H1 (cell line): ENCODE results near the gene MBNL1. TPM values are rescaled to one million over a fixed set of nuclear protein-coding genes. Genes with fewer than 3 reads are reported as not detected.

Experiments
- CTCF ChIA-PET: fragments of 300-600 bp; sonication (Branson Sonifier 250); formaldehyde crosslinking; loops from one replicate; lab custom pipeline; 2021; ENCODE audit not compliant: partially characterized antibody; lab: Charles Lee
- POLR2A ChIA-PET: fragments of 300-600 bp; sonication (Branson Sonifier 250); formaldehyde crosslinking; loops from one replicate; lab custom pipeline; 2021; ENCODE audit warnings: inconsistent platforms; ENCODE audit not compliant: partially characterized antibody; lab: Charles Lee
- DNase-seq, 2 experiments: peaks; one replicate each; pipeline versions ENCODE4 v3.0.0 to v3.0.0-alpha.2; 2010 to 2022; ENCODE audit warnings: low spot score in 2 of 2, low read depth in 1 of 2, mixed read lengths in 1 of 2
- FAIRE-seq: peaks from 2 replicates; lab custom pipeline; 2011; peaks lifted over from hg19 to GRCh38; lab: Jason Lieb, UNC
- H2AFZ ChIP-seq: 2 replicates; pipeline ENCODE4 v1.8.1; 2012; ENCODE audit warnings: low read length, inconsistent platforms
- H2AK5ac ChIP-seq: 2 replicates; pipeline ENCODE4 v1.6.1; 2013; ENCODE audit warnings: low read depth, low read length
- H2BK120ac ChIP-seq: replicated peaks from 2 replicates; pipeline ENCODE3; 2013; ENCODE audit warnings: low read depth, low read length, inconsistent platforms
- H2BK12ac ChIP-seq: 2 replicates; pipeline ENCODE4 v1.6.1; 2013; ENCODE audit warnings: low read depth, low read length
- H2BK15ac ChIP-seq: 2 replicates; pipeline ENCODE4 v1.6.1; 2013; ENCODE audit warnings: low read length
- H2BK20ac ChIP-seq: 2 replicates; pipeline ENCODE4 v1.6.1; 2013; ENCODE audit warnings: low read length
- H2BK5ac ChIP-seq: 2 replicates; pipeline ENCODE4 v1.6.1; 2013; ENCODE audit warnings: low read depth, low read length
- H3K14ac ChIP-seq: 2 replicates; pipeline ENCODE4 v1.6.1; 2013; ENCODE audit warnings: inconsistent platforms; ENCODE audit not compliant: insufficient read length
- H3K18ac ChIP-seq: 2 replicates; pipeline ENCODE4 v1.6.1; 2013; ENCODE audit warnings: low read length; ENCODE audit errors: extremely low read depth
- H3K23ac ChIP-seq: 2 replicates; pipeline ENCODE4 v1.6.1; 2013; ENCODE audit warnings: inconsistent platforms; ENCODE audit not compliant: insufficient read length
- H3K23me2 ChIP-seq: 2 replicates; pipeline ENCODE4 v1.6.1; 2013; ENCODE audit warnings: low read depth, low read length
- H3K27ac ChIP-seq: 2 replicates; pipeline ENCODE4 v1.6.1; 2011; ENCODE audit warnings: low read depth, low read length, inconsistent platforms
- H3K27me3 ChIP-seq, 4 experiments: replicated peaks in 1 of 4; 1 replicate in 1 of 4; 2 replicates in 3 of 4; pipeline versions ENCODE4 v1.6.1 to v1.8.1; 2011 to 2013; ENCODE audit warnings: low read length in 3 of 4, mild to moderate bottlenecking in 3 of 4, inconsistent platforms in 2 of 4, mixed read lengths in 2 of 4, moderate library complexity in 1 of 4; ENCODE audit not compliant: control insufficient read depth in 3 of 4, insufficient read depth in 3 of 4; ENCODE audit errors: extremely low read depth in 1 of 4
- H3K36me3 ChIP-seq, 4 experiments: 2 replicates each; pipeline versions ENCODE4 v1.6.1 to v1.8.1; 2011 to 2013; ENCODE audit warnings: mild to moderate bottlenecking in 4 of 4, low read length in 3 of 4, moderate library complexity in 2 of 4, control low read depth in 1 of 4, inconsistent platforms in 1 of 4; ENCODE audit not compliant: insufficient read depth in 4 of 4, control insufficient read depth in 2 of 4
- H3K4ac ChIP-seq: replicated peaks from 2 replicates; pipeline ENCODE3; 2013; ENCODE audit warnings: low read length, low read depth, mixed read lengths, inconsistent platforms; ENCODE audit not compliant: insufficient read length
- H3K4me1 ChIP-seq, 4 experiments: replicated peaks in 1 of 4; 1 replicate in 1 of 4; 2 replicates in 3 of 4; pipeline versions ENCODE4 v1.6.1 to v1.8.1; 2011 to 2013; ENCODE audit warnings: low read length in 3 of 4, inconsistent platforms in 2 of 4, mixed read lengths in 1 of 4; ENCODE audit not compliant: insufficient read depth in 4 of 4, control insufficient read depth in 3 of 4
- H3K4me2 ChIP-seq, 2 experiments: 2 replicates each; pipeline versions ENCODE4 v1.6.1 to v1.8.1; 2011 to 2013; ENCODE audit warnings: low read depth in 2 of 2, low read length in 2 of 2, control low read depth in 1 of 2, inconsistent platforms in 1 of 2, mild to moderate bottlenecking in 1 of 2; ENCODE audit not compliant: insufficient read depth in 1 of 2
- H3K4me3 ChIP-seq, 4 experiments: fragments of 200-600, 300-600 bp in 1 of 4; sonication (generic), shearing (Covaris generic), sonication (Bioruptor Twin) in 1 of 4; 2 replicates each; pipeline versions ENCODE4 v1.5.1 to v1.8.1; 2011 to 2016; ENCODE audit warnings: low read length in 4 of 4, low read depth in 3 of 4, control low read depth in 2 of 4, inconsistent platforms in 2 of 4, mild to moderate bottlenecking in 2 of 4, mixed read lengths in 1 of 4, moderate library complexity in 1 of 4; ENCODE audit not compliant: insufficient read depth in 2 of 4; ENCODE audit errors: extremely low read depth in 1 of 4
- H3K56ac ChIP-seq: replicated peaks from 2 replicates; pipeline ENCODE3; 2013; ENCODE audit warnings: low read depth, mild to moderate bottlenecking, mixed read lengths, low read length, inconsistent platforms; ENCODE audit not compliant: insufficient read length
- H3K79me1 ChIP-seq: 2 replicates; pipeline ENCODE4 v1.6.1; 2013; ENCODE audit warnings: low read depth, low read length, control low read depth
- H3K79me2 ChIP-seq, 2 experiments: 2 replicates each; pipeline versions ENCODE4 v1.6.1 to v1.8.1; 2012 to 2013; ENCODE audit warnings: low read length in 2 of 2, mild to moderate bottlenecking in 2 of 2, inconsistent platforms in 1 of 2; ENCODE audit not compliant: insufficient read depth in 2 of 2, control insufficient read depth in 1 of 2
- H3K9ac ChIP-seq, 4 experiments: replicated peaks in 1 of 4; 1 replicate in 1 of 4; 2 replicates in 3 of 4; pipeline versions ENCODE4 v1.6.1 to v1.8.1; 2011 to 2013; ENCODE audit warnings: low read depth in 3 of 4, low read length in 3 of 4, control low read depth in 2 of 4, mild to moderate bottlenecking in 2 of 4, moderate library complexity in 2 of 4, inconsistent platforms in 1 of 4; ENCODE audit errors: extremely low read depth in 1 of 4
- H3K9me3 ChIP-seq, 2 experiments: 2 replicates each; pipeline versions ENCODE4 v1.6.1 to v1.8.1; 2012 to 2013; ENCODE audit warnings: mild to moderate bottlenecking in 2 of 2, moderate library complexity in 2 of 2, control low read depth in 1 of 2, inconsistent platforms in 1 of 2, low read depth in 1 of 2, low read length in 1 of 2, mixed read lengths in 1 of 2; ENCODE audit not compliant: insufficient read depth in 2 of 2
- H4K20me1 ChIP-seq, 2 experiments: replicated peaks in 1 of 2; 2 replicates each; pipeline versions ENCODE3 to v1.8.1; 2011 to 2013; ENCODE audit warnings: inconsistent platforms in 2 of 2, low read length in 2 of 2, mild to moderate bottlenecking in 1 of 2; ENCODE audit not compliant: insufficient read depth in 2 of 2, control insufficient read depth in 1 of 2
- H4K5ac ChIP-seq: 2 replicates; pipeline ENCODE4 v1.6.1; 2013; ENCODE audit warnings: low read length, low read depth, mixed read lengths, inconsistent platforms; ENCODE audit not compliant: insufficient read length
- H4K8ac ChIP-seq: 2 replicates; pipeline ENCODE4 v1.8.0; 2013; ENCODE audit warnings: mild to moderate bottlenecking, moderate library complexity, low read length, inconsistent platforms; ENCODE audit not compliant: insufficient read depth; ENCODE audit errors: extremely low read depth
- H4K91ac ChIP-seq: replicated peaks from 2 replicates; pipeline ENCODE3; 2013; ENCODE audit warnings: low read length, mixed read lengths, inconsistent platforms; ENCODE audit not compliant: insufficient read length
- CTBP2 ChIP-seq: IDR thresholded peaks from 2 replicates; pipeline ENCODE4 v1.7.0; 2011; ENCODE audit warnings: borderline replicate concordance, mild to moderate bottlenecking, moderate library complexity, mixed read lengths, low read length; ENCODE audit not compliant: insufficient read depth, insufficient read length
- KDM5A ChIP-seq: fragments of 200-600 bp; IDR thresholded peaks from 2 replicates; pipeline ENCODE4 v1.7.1; 2012; ENCODE audit warnings: mild to moderate bottlenecking, low read length, inconsistent platforms, mixed read lengths
- PHF8 ChIP-seq: fragments of 200-600 bp; sonication (generic); conservative IDR thresholded peaks from 2 replicates; pipeline ENCODE4 v1.7.1; 2012; ENCODE audit warnings: low read depth, mild to moderate bottlenecking, inconsistent platforms, low read length, moderate library complexity
- POU5F1 ChIP-seq: IDR thresholded peaks from 2 replicates; pipeline ENCODE4 v1.6.1; 2011; ENCODE audit warnings: low read depth, mild to moderate bottlenecking, low read length, moderate library complexity
- RFX5 ChIP-seq: IDR thresholded peaks from 2 replicates; pipeline ENCODE4 v1.6.1; 2011; ENCODE audit warnings: low read depth, low read length, improper control_type of control experiment, borderline replicate concordance
- SRF ChIP-seq: IDR thresholded peaks from 2 replicates; pipeline ENCODE4 v1.6.1; 2011; ENCODE audit warnings: mild to moderate bottlenecking, low read depth, low read length, moderate library complexity
- WGBS, 2 experiments: shearing (Covaris generic) in 1 of 2; methylation state at CpG; one replicate each; pipeline versions ENCODE4 v1.1.6 to v1.1.7; 2013 to 2015; ENCODE audit warnings: low lambda C conversion rate in 2 of 2, mixed read lengths in 2 of 2, inconsistent platforms in 1 of 2, low coverage in 1 of 2, missing lambda C conversion rate in 1 of 2; ENCODE audit not compliant: insufficient replicate concordance in 2 of 2, insufficient coverage in 1 of 2, insufficient read length in 1 of 2; ENCODE audit errors: extremely low coverage in 1 of 2, missing lambda C conversion rate in 1 of 2; 5-methylcytosine and 5-hydroxymethylcytosine counted together
- polyA plus RNA-seq, 7 experiments: library from polyadenylated mRNA; depleted of rRNA in 3 of 7; stranded (reverse) in 5 of 7; unstranded in 2 of 7; fragments of >200 nt in 5 of 7; fragments of 200-250 nt in 2 of 7; gene quantifications; 1 replicate in 5 of 7; 2 replicates in 1 of 7; 4 replicates in 1 of 7; pipeline versions ENCODE4 v1.2.1 to v1.2.3, GENCODE V29; 2011 to 2013; ENCODE audit warnings: missing spikeins in 2 of 7, mixed read lengths in 2 of 7
- total RNA-seq: library from RNA; stranded (reverse); fragmentation: NEBNext Ultra II Directional; extraction: Animal tissue kit (Norgen Biotek cat#: 25700); gene quantifications from 2 replicates; pipeline ENCODE4 v1.2.1, GENCODE V29; 2021

Gene MBNL1
- total and polyA plus RNA-seq, 2 of the 8 experiments (the other 6 are each of a cell fraction or from before 2014, with no cell fraction given), result 5.0 to 16.4 TPM

- no peak overlapping the region for H2BK12ac ChIP-seq
- 91% methylated on average over 5 of the region's 5 CpGs; no CpG with 5 or more reads in 1 of the 2 experiments for WGBS, 2 experiments
- no peak overlapping the region for H4K91ac ChIP-seq
- H3K14ac ChIP-seq, result no peak overlapping the region
- no peaks in the 10 kb centered on the region for H3K23me2 ChIP-seq
- H3K9ac ChIP-seq, result no peak overlapping the region
- H3K27ac ChIP-seq, result no peak overlapping the region
- ChIA-PET CTCF (interaction anchor here (0.7 to 5.5 kb wide), 7 partner anchors 18 to 54 kb away, joined by 3 to 22 read pairs (median 5); no protein-coding TSS in a partner anchor), POLR2A (no interaction called here)
- H3K18ac ChIP-seq, result no peak overlapping the region
- H2AK5ac ChIP-seq, result no peak overlapping the region
- H2BK15ac ChIP-seq, result no peak overlapping the region
- no peak overlapping the region for H2BK120ac ChIP-seq
- no peak overlapping the region for H4K5ac ChIP-seq
- no peaks in the 10 kb centered on the region for H3K4me1 ChIP-seq
- H2BK20ac ChIP-seq, result no peak overlapping the region
- H3K4me3 ChIP-seq, result no peak overlapping the region
- no peak overlapping the region; the same call in 1 of the 2 replicates for H2AFZ ChIP-seq
- FAIRE-seq (no peak), DNase-seq (no peak)
- no peak overlapping the region for H3K23ac ChIP-seq
- no peaks in the 10 kb centered on the region for H3K9me3 ChIP-seq
- no peaks in the 10 kb centered on the region for H3K27me3 ChIP-seq
- no peak for TF ChIP-seq RFX5
- TF ChIP-seq CTBP2, result no peak
- no peak for TF ChIP-seq SRF
- no peak for TF ChIP-seq POU5F1
- TF ChIP-seq KDM5A, result no peak
- TF ChIP-seq PHF8, result no peak
- no peak overlapping the region for H4K8ac ChIP-seq
- no peak overlapping the region for H3K4ac ChIP-seq
- H3K56ac ChIP-seq, result no peak overlapping the region
- no peaks in the 10 kb centered on the region for H3K79me2 ChIP-seq
- H3K79me1 ChIP-seq, result no peaks in the 10 kb centered on the region
- H3K4me2 ChIP-seq, result no peak overlapping the region
- H2BK5ac ChIP-seq, result no peak overlapping the region
- no peaks in the 10 kb centered on the region for H3K36me3 ChIP-seq
- no peaks in the 10 kb centered on the region for H4K20me1 ChIP-seq
These were observed 237.2 kb downstream of the MBNL1 start for GRCh38 chr3:152505926-152506325.
